Epithelial cell of esophagus (primary cell): ENCODE measurements around the gene KREMEN2.

Experiments used
- DNase-seq: peaks from one replicate; pipeline ENCODE4 v3.0.0; 2010; ENCODE audit warnings: low read depth
- H3K4me3 ChIP-seq: 2 replicates; pipeline ENCODE4 v1.5.1; 2011; ENCODE audit warnings: mild to moderate bottlenecking, low read length, control low read depth
- CTCF ChIP-seq: IDR thresholded peaks from 2 replicates; pipeline ENCODE4 v1.5.1; 2011; ENCODE audit warnings: low read depth, mild to moderate bottlenecking, low read length, control low read depth, inconsistent platforms; ENCODE audit not compliant: insufficient read depth; ENCODE audit errors: missing control alignments

Gene KREMEN2

GRCh38 chr16:3012828-3013420, 48.8 kb downstream of the KREMEN2 start, which contains the start of gene CLDN9:
TSS of gene CLDN9 (plus strand) at chr16:3012923. CDS start at chr16:3013363, 440 bp downstream.
- DNase-seq, result no peak
- no peak within 1 kb of the TSS for H3K4me3 ChIP-seq
- no peak for TF ChIP-seq CTCF

GRCh38 chr16:3013491-3013951, 49.4 kb downstream of the KREMEN2 start:
- TF ChIP-seq CTCF, result no peak
- no peak for DNase-seq
- H3K4me3 ChIP-seq, result no peak overlapping the region

GRCh38 chr16:3013998-3014690, 50.1 kb downstream of the KREMEN2 start:
- DNase-seq, result no peak
- TF ChIP-seq CTCF, result no peak
- H3K4me3 ChIP-seq, result no peak overlapping the region

GRCh38 chr16:3014971-3015370, 50.9 kb downstream of the KREMEN2 start:
- H3K4me3 ChIP-seq, result no peak overlapping the region
- DNase-seq, result no peak
- TF ChIP-seq CTCF, result no peak

GRCh38 chr16:3015865-3016521, 51.9 kb downstream of the KREMEN2 start:
- no peak overlapping the region for H3K4me3 ChIP-seq
- no peak for TF ChIP-seq CTCF
- DNase-seq, result no peak

- H3K4me3 ChIP-seq, result no peak overlapping the region
These were observed 53.3 kb downstream of the KREMEN2 start for GRCh38 chr16:3017344-3017743.

More at GRCh38 chr16:3017344-3017743, 53.3 kb downstream of the KREMEN2 start:
- no peak for TF ChIP-seq CTCF
- no peak for DNase-seq
